SK-N-SH treated with all-trans-retinoic acid at 6 μM for 48 hours (cell line): Measurements from ENCODE around the gene GPHA2.
A peak's percentile ranks its signal among the peaks of the same experiment; 100 is the strongest.

Source experiments
- ARNTL ChIP-seq: fragments of 450-650 bp; formaldehyde crosslinking; IDR thresholded peaks from 2 replicates; pipeline ENCODE4 v1.5.0; 2020; ENCODE audit warnings: low read depth, mild to moderate bottlenecking, moderate library complexity, borderline replicate concordance
- GLIS3 ChIP-seq: fragments of 250-450 bp; sonication (Bioruptor Pico); IDR thresholded peaks from 2 replicates; pipeline ENCODE4 v1.5.0; 2020; ENCODE audit warnings: mild to moderate bottlenecking, moderate library complexity
- ISL1 ChIP-seq: fragments of 250-450 bp; sonication (Bioruptor Pico); IDR thresholded peaks from 2 replicates; pipeline ENCODE4 v2.1.2; 2022; ENCODE audit warnings: mild to moderate bottlenecking, moderate library complexity
- PPARA ChIP-seq: fragments of 250-450 bp; sonication (Bioruptor Pico); IDR thresholded peaks from 2 replicates; pipeline ENCODE4 v1.5.0; 2020; ENCODE audit warnings: mild to moderate bottlenecking, borderline replicate concordance
- RARB ChIP-seq: fragments of 250-450 bp; sonication (Bioruptor Pico); IDR thresholded peaks from 2 replicates; pipeline ENCODE4 v1.8.0; 2021; ENCODE audit warnings: mild to moderate bottlenecking, moderate library complexity
- ZNF70 ChIP-seq: fragments of 450-650 bp; formaldehyde crosslinking; IDR thresholded peaks from 2 replicates; pipeline ENCODE4 v1.5.0; 2020; ENCODE audit warnings: mild to moderate bottlenecking, moderate library complexity
- ZNF8 ChIP-seq: fragments of 450-650 bp; formaldehyde crosslinking; IDR thresholded peaks from 2 replicates; pipeline ENCODE4 v1.5.0; 2020; ENCODE audit warnings: mild to moderate bottlenecking, moderate library complexity
- TF ChIP-seq, protein P1 (sequence below): fragments of 250-450 bp; sonication (Bioruptor Pico); IDR thresholded peaks from 2 replicates; pipeline ENCODE4 v1.8.0; 2020; ENCODE audit warnings: mild to moderate bottlenecking, moderate library complexity, borderline replicate concordance
- TF ChIP-seq, protein P2 (sequence below): fragments of 250-450 bp; sonication (Bioruptor Pico); IDR thresholded peaks from 2 replicates; pipeline ENCODE4 v1.5.1; 2020; ENCODE audit warnings: low read depth, mild to moderate bottlenecking, moderate library complexity

DNA sequence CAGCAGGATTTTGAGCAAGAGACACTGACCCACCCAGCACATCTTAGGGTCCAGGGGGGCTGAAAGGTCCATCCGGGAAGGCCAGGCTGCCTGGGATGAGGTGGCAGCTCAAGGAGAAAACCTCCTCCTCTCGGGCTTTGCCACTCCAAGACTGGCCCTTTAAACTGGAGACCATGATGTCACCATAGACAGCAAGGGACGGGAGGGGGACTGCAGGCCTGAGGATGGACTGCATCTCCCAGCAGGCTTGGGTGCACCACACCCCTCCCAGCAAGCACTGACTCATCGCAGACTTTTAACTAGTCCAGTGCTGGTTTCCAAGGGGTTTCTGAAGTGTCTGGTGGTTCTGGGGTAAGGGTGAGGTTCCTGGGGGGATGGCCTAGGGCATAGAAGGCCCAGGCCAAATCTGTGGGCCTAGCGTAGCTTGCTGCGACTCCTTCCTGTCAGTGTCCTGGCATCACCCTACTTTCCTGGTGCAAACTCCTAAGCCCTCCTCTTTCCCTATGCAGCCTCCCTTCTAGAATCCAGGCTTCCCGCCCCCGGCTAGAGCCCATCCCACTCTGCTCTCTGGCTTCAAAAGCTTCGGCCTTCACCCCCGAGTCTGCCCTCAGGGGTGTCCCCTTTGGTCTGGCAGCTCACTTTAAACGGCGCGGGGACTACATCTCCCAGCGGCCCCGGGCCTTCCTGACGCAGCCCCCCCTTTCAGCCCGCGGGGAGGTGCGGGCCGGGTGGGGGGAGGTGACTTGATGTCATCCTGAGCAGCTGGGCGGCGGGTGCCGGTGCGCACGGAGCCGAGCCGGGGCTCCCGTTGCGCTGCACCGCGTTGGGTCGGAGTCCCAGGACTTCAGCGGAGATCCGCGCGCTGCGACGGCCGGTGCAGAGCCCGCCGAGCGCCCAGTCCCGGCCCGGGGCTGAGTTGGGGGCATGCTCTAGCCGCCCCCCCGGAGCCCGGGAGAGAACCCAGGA is 11.5 kb downstream of the GPHA2 start, which contains the start of gene PPP2R5B:
- TF ChIP-seq, protein P1, sequence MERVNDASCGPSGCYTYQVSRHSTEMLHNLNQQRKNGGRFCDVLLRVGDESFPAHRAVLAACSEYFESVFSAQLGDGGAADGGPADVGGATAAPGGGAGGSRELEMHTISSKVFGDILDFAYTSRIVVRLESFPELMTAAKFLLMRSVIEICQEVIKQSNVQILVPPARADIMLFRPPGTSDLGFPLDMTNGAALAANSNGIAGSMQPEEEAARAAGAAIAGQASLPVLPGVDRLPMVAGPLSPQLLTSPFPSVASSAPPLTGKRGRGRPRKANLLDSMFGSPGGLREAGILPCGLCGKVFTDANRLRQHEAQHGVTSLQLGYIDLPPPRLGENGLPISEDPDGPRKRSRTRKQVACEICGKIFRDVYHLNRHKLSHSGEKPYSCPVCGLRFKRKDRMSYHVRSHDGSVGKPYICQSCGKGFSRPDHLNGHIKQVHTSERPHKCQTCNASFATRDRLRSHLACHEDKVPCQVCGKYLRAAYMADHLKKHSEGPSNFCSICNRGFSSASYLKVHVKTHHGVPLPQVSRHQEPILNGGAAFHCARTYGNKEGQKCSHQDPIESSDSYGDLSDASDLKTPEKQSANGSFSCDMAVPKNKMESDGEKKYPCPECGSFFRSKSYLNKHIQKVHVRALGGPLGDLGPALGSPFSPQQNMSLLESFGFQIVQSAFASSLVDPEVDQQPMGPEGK (CRISPR knock-in tag): 0 out of 2 replicates have a peak, but pooled peaks have one; percentile 46
- TF ChIP-seq, protein P2, sequence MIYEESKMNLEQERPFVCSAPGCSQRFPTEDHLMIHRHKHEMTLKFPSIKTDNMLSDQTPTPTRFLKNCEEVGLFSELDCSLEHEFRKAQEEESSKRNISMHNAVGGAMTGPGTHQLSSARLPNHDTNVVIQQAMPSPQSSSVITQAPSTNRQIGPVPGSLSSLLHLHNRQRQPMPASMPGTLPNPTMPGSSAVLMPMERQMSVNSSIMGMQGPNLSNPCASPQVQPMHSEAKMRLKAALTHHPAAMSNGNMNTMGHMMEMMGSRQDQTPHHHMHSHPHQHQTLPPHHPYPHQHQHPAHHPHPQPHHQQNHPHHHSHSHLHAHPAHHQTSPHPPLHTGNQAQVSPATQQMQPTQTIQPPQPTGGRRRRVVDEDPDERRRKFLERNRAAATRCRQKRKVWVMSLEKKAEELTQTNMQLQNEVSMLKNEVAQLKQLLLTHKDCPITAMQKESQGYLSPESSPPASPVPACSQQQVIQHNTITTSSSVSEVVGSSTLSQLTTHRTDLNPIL (CRISPR knock-in tag): no peak
- TF ChIP-seq PPARA (CRISPR knock-in tag) (no peak), ZNF8 (CRISPR knock-in tag) (no peak), RARB (CRISPR knock-in tag) (no peak), ISL1 (CRISPR knock-in tag) (no peak), GLIS3 (0 out of 2 replicates have a peak, but pooled peaks have one; percentile 11), ZNF70 (CRISPR knock-in tag) (no peak), ARNTL (no peak)
